Measurements from ENCODE around the gene OR2A14. TPM values are rescaled to one million over a fixed set of nuclear protein-coding genes. Genes with fewer than 3 reads are reported as not detected.
"Not testable (repeated sequence)": the region's sequence is repeated elsewhere in the genome, so short reads cannot be mapped to it uniquely, and the experiment has no call there.

Gene OR2A14
- total and polyA plus RNA-seq, 8 donors = 0.14 to 0.20 (median 0.15) TPM; not detected in 4

DNA sequence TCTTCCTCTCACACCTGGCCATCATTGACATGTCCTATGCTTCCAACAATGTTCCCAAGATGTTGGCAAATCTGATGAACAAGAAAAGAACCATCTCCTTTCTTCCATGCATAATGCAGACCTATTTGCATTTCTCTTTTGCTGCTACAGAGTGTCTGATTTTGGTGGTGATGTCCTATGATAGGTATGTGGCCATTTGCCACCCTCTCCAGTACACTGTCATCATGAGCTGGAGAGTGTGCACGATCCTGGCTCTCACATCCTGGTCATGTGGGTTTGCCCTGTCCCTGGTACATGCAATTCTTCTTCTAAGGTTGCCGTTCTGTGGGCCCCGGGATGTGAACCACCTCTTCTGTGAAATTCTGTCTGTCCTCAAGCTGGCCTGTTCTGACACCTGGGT lies 19.2 kb downstream of the OR2A14 start:
- TF ChIP-seq, protein P1, sequence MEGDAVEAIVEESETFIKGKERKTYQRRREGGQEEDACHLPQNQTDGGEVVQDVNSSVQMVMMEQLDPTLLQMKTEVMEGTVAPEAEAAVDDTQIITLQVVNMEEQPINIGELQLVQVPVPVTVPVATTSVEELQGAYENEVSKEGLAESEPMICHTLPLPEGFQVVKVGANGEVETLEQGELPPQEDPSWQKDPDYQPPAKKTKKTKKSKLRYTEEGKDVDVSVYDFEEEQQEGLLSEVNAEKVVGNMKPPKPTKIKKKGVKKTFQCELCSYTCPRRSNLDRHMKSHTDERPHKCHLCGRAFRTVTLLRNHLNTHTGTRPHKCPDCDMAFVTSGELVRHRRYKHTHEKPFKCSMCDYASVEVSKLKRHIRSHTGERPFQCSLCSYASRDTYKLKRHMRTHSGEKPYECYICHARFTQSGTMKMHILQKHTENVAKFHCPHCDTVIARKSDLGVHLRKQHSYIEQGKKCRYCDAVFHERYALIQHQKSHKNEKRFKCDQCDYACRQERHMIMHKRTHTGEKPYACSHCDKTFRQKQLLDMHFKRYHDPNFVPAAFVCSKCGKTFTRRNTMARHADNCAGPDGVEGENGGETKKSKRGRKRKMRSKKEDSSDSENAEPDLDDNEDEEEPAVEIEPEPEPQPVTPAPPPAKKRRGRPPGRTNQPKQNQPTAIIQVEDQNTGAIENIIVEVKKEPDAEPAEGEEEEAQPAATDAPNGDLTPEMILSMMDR (IDR thresholded peaks at IDR 0.05) = no peak
- no peaks in the 10 kb centered on the region for H3K36me3 ChIP-seq
- DNase-seq = no peak

DNA sequence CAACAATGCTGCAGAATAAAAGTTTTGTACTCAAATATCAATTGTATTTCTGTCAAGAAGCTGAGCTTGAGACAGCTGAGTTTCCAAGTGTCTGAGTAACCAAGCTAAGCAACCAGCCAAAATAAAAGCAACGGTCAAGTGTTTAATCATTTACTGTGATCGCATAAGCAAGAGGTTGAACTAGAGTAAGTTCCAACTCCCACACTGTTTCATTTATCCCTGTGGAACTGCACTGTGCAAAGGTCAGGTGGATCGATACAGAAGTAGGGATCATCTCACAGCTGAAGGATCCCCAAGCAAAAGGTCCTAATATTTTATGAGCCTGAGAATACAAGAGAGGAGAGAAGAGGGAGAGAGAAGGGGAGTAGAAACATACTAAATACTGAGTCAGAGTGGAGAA lies 21.4 kb downstream of the OR2A14 start:
- TF ChIP-seq, protein P1 (IDR thresholded peaks at IDR 0.05) = no peak
- DNase-seq = no peak
- Histone ChIP-seq H3K27me3 (no peaks in the 10 kb centered on the region), H3K27ac (no peak overlapping the region), H3K4me3 (no peak overlapping the region), H3K4me1 (no peaks in the 10 kb centered on the region), H3K9me3 (peaks cover 0 to 32% of the 10 kb centered on the region in 2 donors), H3K36me3 (no peaks in the 10 kb centered on the region)
- intact Hi-C loops (cut with DNase I) = no loop called here
- no peak for ATAC-seq

More for the DNA sequence above, 19.2 kb downstream of the OR2A14 start:
- peaks cover 0 to 10% of the 10 kb centered on the region in 2 donors for H3K9me3 ChIP-seq
- H3K4me1 ChIP-seq = no peaks in the 10 kb centered on the region
- H3K4me3 ChIP-seq = no peak overlapping the region
- ATAC-seq = no peak
- H3K27me3 ChIP-seq = no peaks in the 10 kb centered on the region
- intact Hi-C loops (cut with DNase I) = no loop called here
- no peak overlapping the region for H3K27ac ChIP-seq

DNA sequence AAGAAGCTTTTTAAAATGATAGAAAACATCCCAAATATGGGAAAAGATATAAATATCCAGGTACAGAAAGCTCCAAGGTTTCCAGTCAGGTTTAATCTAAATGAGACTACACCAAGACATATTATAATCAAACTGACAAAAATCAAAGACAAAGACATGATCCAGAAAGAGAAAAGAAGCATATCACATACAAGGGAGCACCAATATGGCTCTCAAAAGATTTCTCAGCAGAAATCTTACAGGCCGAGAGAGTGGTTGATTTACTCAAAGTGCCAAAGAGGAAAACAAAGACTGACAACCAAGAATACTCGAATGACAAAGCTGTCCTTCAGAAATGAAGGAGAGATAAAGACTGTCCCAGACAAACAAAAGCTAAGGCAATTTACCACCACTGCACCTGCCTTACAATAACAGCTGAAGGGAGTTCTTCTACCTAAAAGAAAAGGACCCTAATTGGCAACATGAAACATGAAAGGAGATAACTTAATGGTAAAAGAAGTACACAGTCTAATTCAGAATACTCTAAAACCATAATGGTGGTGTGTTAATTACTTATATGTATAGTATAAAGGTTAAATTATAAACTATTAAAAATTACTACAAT lies 25.4 kb downstream of the OR2A14 start:
- DNase-seq (no peak), ATAC-seq (no peak)
- H3K27ac ChIP-seq = no peak overlapping the region
- intact Hi-C loops (cut with DNase I) = no loop called here
- TF ChIP-seq, protein P1 (IDR thresholded peaks at IDR 0.05) = no peak
- H3K4me3 ChIP-seq = no peak overlapping the region
- no peaks in the 10 kb centered on the region for H3K27me3 ChIP-seq
- no peaks in the 10 kb centered on the region for H3K36me3 ChIP-seq
- peaks cover 0 to 51% of the 10 kb centered on the region in 2 donors for H3K9me3 ChIP-seq
- no peaks in the 10 kb centered on the region for H3K4me1 ChIP-seq

DNA sequence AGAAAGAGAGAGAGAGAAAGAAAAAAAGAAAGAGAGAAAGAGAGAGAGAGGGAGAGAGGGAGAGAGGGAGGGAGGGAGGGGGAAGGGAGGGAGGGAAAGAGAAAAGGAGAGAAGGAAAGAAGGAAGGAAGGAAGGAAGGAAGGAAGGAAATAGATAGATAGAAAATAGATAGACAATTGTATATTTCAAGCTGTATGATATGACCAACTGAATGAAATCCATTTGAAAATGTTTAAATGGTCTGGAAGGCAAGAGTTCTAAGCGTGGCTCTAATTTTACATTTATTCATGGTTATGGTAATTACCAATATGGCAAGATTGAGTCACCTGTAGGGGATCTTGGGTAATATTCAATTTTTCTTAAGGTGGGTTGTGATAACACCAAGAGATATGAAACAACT lies 35.9 kb downstream of the OR2A14 start:
- ATAC-seq (no peak), DNase-seq (no peak)
- no peaks in the 10 kb centered on the region for H3K9me3 ChIP-seq
- no peaks in the 10 kb centered on the region for H3K27me3 ChIP-seq
- H3K4me1 ChIP-seq = no peaks in the 10 kb centered on the region
- intact Hi-C loops (cut with DNase I) = no loop called here
- H3K27ac ChIP-seq = no peak overlapping the region
- H3K36me3 ChIP-seq = no peaks in the 10 kb centered on the region
- TF ChIP-seq, protein P1 (IDR thresholded peaks at IDR 0.05) = no peak
- H3K4me3 ChIP-seq = no peak overlapping the region

DNA sequence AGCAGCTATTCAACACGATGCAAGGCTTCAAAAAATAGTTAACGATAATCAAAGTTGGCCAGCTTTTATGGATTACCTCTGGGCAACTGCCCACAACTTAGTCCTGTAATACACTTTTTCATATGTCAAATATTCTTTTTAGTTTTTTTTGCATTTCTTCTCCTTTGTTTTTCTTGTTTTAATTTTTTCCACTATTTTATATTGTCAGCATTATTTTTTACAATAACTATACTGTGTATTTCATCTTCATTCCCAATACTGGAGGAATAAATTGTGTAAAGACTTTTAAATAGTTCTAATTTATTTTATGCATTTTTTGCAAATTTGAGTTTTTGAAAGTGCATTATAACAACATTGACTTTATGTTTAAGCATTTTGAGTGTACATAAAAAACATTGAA lies 41.8 kb downstream of the OR2A14 start:
- no peaks in the 10 kb centered on the region for H3K27me3 ChIP-seq
- no peaks in the 10 kb centered on the region for H3K36me3 ChIP-seq
- no peak overlapping the region for H3K4me3 ChIP-seq
- H3K9me3 ChIP-seq = no peaks in the 10 kb centered on the region
- no peak overlapping the region for H3K27ac ChIP-seq
- no peak for DNase-seq
- TF ChIP-seq, protein P1 (IDR thresholded peaks at IDR 0.05) = no peak
- intact Hi-C loops (cut with DNase I) = no loop called here
- ATAC-seq = no peak
- H3K4me1 ChIP-seq = no peaks in the 10 kb centered on the region

DNA sequence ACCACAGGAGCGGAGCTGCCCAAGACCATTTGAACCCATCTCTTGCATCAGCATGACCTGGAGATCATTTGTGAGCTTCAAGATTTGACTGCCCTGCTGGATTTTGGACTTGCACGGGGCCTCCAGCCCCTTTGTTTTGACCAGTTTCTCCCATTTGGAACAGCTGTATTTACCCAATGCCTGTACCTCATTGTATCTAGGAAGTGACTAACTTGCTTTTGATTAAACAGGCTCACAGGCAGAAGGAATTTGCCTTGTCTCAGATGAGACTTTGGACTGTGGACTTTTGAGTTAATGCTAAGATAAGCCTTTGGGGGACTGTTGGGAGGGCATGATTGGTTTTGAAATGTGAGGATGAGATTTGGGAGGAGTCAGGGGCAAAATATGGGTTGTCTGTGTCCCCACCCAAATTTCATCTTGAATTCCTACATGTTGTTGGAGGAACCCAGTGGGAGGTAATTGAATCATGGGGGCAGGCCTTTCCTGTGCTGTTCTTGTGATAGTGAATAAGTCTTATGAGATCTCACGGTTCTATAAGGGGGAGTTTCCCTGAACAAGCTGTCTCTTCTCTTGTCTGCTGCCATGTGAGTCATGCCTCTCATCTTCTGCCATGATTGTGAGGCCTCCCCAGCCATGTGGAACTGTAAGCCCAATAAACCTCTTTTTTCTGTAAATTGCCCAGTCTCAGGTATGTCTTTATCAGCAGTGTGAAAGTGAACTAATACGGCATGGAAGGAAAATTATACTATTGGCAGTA lies 48.8 kb downstream of the OR2A14 start:
- H3K4me1 ChIP-seq = not testable (repeated sequence)

More for the DNA sequence above, 48.8 kb downstream of the OR2A14 start:
- H3K27ac ChIP-seq; intact Hi-C loops (cut with DNase I); H3K27me3 ChIP-seq; DNase-seq; H3K9me3 ChIP-seq; H3K36me3 ChIP-seq; H3K4me3 ChIP-seq; ATAC-seq: not testable (repeated sequence)

All from left lung (tissue), 10 donors.